IPS-NIHi7 (cell line): ENCODE data around the gene EVI2A.
"Not testable (repeated sequence)": the region's sequence is repeated elsewhere in the genome, so short reads cannot be mapped to it uniquely, and the experiment has no call there.

Experiments
- DNase-seq: peaks from one replicate; pipeline ENCODE4 v3.0.0; 2012; ENCODE audit warnings: mixed read lengths; ENCODE audit errors: extremely low spot score

The EVI2A gene

GRCh38 chr17:31312223-31312622 is 9.2 kb downstream of the EVI2A start:
- not testable (repeated sequence) for DNase-seq

GRCh38 chr17:31311526-31311925 is 9.9 kb downstream of the EVI2A start:
- no peak for DNase-seq

GRCh38 chr17:31310886-31311285 is 10.5 kb downstream of the EVI2A start:
- DNase-seq: no peak

DNA sequence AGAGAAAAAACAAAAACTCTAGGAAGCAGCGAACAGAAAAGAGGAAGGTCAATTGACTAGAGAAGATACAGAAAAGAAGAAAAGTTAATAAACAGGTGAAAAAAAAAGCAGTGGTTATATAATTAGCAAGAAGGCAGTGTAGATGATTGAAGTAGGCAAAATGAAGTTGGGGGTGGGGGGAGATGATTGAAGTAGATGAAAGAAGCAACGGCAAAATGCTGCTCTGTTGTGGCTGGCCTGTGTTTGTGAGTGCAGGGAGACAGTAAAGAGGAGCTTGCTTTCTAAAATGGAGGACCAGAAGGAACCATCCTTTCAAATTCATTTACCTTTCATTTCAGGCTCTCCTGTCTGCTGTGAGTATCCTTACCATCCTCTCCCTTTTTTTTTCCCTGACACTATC is 11.2 kb downstream of the EVI2A start:
- no peak for DNase-seq

- DNase-seq: no peak
Observed at GRCh38 chr17:31309556-31309955, 11.9 kb downstream of the EVI2A start.

- DNase-seq: no peak
Observed at GRCh38 chr17:31308372-31309334, 12.8 kb downstream of the EVI2A start.

GRCh38 chr17:31307640-31308039 is 13.8 kb downstream of the EVI2A start:
- DNase-seq: no peak

- no peak for DNase-seq
Observed at GRCh38 chr17:31299624-31300023, 21.8 kb downstream of the EVI2A start.

GRCh38 chr17:31297090-31297489 is 24.3 kb downstream of the EVI2A start, which contains the start of gene OMG:
OMG (minus strand) TSS chr17:31297239; CDS start chr17:31296331, 908 bp downstream.
- no peak for DNase-seq

GRCh38 chr17:31296142-31296541 is 25.3 kb downstream of the EVI2A start:
- no peak for DNase-seq

GRCh38 chr17:31295489-31295871 is 25.9 kb downstream of the EVI2A start:
- no peak for DNase-seq

DNA sequence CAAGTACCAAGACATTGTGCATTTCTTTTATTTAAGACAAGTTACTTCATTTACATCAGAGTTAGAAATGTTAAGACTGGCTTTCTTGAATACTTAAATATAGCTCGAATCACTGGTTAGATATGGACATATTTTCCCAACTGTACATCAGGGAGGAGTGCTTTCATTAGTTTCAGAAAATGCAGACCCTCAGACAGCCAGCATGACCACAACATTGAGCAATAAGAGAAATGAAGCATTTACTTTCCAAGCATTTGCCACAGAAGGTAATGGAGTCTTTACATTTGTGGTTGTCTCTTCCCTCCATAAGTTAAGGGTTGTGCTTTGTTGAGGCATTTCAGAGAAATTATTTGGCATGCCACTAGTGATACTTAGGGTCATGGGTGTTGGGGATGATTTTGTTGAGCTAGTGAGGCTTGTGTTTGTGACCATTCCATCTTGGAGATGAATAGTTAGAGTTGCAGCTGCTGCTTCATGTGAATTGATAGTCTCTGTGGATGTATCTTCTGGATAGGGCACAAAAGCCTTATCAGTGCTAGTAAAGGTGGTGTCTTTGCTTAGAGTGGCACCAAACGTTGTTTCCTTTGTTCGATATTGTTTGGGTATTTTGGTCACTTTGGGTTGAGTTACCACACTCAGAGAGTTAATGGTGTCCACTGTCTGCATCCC is 26.5 kb downstream of the EVI2A start:
- DNase-seq: no peak

GRCh38 chr17:31294231-31294630 is 27.2 kb downstream of the EVI2A start:
- no peak for DNase-seq

GRCh38 chr17:31293581-31293980 is 27.8 kb downstream of the EVI2A start:
- DNase-seq: no peak

DNA sequence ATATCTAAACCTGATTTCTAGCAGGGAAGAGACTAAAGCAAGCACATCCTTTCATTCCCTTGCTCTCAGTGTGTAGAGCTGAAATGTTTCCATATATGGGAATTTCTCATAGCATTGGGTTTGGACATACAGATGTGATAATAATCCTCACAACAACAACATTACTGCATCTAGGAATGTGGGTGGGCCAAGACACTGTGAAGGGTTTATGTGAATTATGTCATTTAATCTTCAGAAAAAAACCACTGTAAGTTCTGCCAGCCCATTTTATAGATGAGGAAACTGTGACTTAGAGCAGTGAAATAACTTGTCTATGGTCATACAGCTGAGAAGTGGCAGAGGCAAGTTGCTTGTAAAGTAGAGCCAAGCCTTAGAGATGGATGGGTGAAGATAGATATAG is 29.6 kb downstream of the EVI2A start:
- no peak for DNase-seq

DNA sequence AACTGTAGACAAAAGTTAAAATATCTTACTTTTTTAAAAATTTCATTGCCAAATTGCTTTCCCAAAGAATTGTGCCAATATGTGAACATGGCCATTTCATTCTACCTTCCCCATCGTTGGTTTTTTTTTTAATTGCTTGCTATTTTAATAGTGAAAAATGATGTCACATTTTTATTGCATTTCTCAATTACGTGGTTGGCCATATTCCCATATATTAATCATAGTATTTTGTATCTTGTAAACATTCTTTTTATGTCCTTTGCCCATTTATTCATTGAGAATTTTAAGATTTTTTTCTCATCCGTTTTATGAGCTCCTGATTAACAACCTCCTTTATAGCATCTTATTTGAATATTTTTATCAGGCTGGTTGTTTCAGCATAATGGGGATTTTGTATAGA is 31.6 kb downstream of the EVI2A start:
- no peak for DNase-seq

DNA sequence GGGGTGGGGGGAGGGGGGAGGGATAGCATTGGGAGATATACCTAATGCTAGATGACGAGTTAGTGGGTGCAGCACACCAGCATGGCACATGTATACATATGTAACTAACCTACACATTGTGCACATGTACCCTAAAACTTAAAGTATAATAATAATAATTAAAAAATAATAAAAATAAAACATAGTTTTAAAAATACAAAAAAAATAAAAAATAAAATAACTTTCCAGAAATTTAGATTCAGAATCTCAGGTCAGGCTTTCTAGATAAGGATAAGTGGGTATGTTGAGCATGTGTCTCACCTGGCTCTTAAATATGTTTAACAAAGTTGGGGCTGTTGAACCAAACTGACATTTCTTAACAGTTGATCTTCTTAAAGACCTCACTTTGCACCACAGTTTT is 33.5 kb downstream of the EVI2A start:
- DNase-seq: not testable (repeated sequence)

GRCh38 chr17:31286587-31286986 is 34.8 kb downstream of the EVI2A start:
- no peak for DNase-seq

GRCh38 chr17:31283841-31284240 is 37.6 kb downstream of the EVI2A start:
- no peak for DNase-seq

DNA sequence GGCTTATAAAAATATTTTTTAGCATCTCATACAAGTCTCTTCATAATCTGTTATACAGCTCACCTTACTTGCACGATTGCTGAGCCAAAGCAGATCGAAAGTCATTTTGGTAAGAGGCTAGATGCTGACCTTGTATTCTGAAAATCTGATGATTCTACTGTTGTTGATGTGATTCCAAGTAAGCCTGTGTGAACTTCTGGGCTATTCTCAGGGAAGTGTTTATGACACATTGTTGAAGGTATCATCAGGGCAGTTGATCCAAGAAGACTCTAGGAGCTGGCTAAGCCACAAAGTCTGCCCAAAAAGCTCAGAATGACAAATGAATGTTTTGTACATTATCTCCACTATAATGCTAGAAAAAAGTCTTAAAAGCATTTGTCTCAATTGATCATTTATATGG is 40.4 kb downstream of the EVI2A start:
- DNase-seq: no peak

DNA sequence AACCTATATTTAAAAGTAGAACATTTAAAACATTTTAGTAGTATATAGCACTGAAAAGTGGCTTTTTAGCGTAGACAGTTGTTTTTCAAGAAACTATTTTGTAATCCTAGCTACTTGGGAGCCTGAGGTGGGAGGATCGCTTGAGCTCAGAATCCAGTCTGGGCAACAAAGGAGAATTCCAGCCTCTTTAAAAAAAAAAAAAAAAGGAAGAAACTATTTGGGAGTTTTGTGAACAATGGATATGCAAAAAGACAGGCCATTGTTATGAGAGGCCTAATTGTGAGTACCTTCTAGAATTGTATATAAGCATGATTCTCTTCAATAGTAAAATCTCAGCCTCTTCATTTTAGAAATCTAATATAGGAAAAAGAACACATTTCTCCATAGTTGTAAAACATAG is 42.0 kb downstream of the EVI2A start:
- DNase-seq: no peak

DNA sequence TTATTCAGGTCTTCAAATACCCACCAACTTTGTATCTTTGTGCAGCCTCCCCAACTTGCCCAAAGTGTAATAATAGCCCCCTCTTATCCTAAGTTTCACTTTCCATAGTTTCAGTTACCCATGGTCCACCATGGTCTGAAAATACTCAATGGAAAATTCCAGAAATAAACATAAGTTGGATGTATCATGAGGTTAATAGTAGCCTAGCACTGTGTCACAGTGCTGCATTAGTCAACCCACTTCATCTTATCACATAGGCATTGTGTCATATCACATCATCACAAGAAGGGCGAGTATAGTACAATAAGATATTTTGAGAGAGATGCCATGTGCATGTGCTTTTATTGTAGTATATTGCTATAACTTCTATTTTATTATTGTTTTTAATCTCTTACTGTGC is 46.3 kb downstream of the EVI2A start:
- DNase-seq: no peak

DNA sequence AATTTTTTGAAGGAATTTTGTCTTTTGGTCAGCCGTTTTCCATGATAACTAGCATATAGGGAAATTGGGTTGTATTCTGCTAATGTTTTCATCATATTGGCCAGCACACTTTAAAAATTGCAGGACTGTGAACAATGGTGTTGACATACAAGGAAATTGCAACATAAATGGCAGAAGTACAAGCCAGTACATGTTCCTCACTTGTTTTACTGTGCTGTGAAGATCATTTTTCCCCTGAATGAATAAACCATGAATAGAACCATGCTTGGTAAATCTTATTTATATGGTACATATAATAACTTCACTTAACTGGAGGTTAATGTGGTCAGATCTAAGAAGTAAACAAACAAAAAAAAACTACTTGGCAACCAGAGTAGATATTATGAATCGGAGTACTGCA is 47.2 kb downstream of the EVI2A start:
- DNase-seq: no peak
